HG03175 (cell line): ENCODE results near the gene NUCB1.

Experiments
- ATAC-seq: cut with Tn5 transposase; IDR thresholded peaks from one replicate; pipeline ENCODE4 v1.9.1; 2021; ENCODE audit warnings: mild to moderate bottlenecking, moderate library complexity; ENCODE audit not compliant: unreplicated experiment

NUCB1 gene

GRCh38 chr19:48933382-48933932, 33.3 kb downstream of the NUCB1 start, which contains the start of gene DHDH:
TSS of gene DHDH (plus strand) at chr19:48933699. CDS start at chr19:48933722, 23 bp downstream.
- no peak for ATAC-seq

GRCh38 chr19:48934837-48935236, 34.7 kb downstream of the NUCB1 start:
- ATAC-seq = no peak

- no peak for ATAC-seq
These were observed 35.8 kb downstream of the NUCB1 start for GRCh38 chr19:48935864-48936263.

- no peak for ATAC-seq
These were observed 38.1 kb downstream of the NUCB1 start for GRCh38 chr19:48938256-48938655.

GRCh38 chr19:48940902-48941301, 40.8 kb downstream of the NUCB1 start:
- ATAC-seq = no peak

GRCh38 chr19:48943081-48943480, 43.0 kb downstream of the NUCB1 start:
- no peak for ATAC-seq

GRCh38 chr19:48945415-48945814, 45.3 kb downstream of the NUCB1 start:
- no peak for ATAC-seq

- no peak for ATAC-seq
These were observed 45.7 kb downstream of the NUCB1 start for GRCh38 chr19:48945817-48946216.

GRCh38 chr19:48946463-48947257, 46.5 kb downstream of the NUCB1 start:
- no peak for ATAC-seq

GRCh38 chr19:48947258-48947542, 47.1 kb downstream of the NUCB1 start:
- ATAC-seq = no peak

GRCh38 chr19:48950159-48950558, 50.0 kb downstream of the NUCB1 start:
- ATAC-seq = no peak

- ATAC-seq = no peak
These were observed 50.9 kb downstream of the NUCB1 start for GRCh38 chr19:48950830-48951519.

GRCh38 chr19:48953141-48953540, 53.0 kb downstream of the NUCB1 start:
- ATAC-seq = no peak

GRCh38 chr19:48953990-48954594, 54.0 kb downstream of the NUCB1 start:
- no peak for ATAC-seq

- peak; percentile 91 for ATAC-seq
These were observed 54.6 kb downstream of the NUCB1 start, which contains the start of gene BAX for GRCh38 chr19:48954595-48955307. TSS of gene BAX (plus strand) at chr19:48954875. CDS start at chr19:48954929, 54 bp downstream.

- ATAC-seq = no peak
These were observed 55.3 kb downstream of the NUCB1 start for GRCh38 chr19:48955308-48955958.

GRCh38 chr19:48958006-48958405, 57.9 kb downstream of the NUCB1 start:
- no peak for ATAC-seq

- no peak for ATAC-seq
These were observed 59.5 kb downstream of the NUCB1 start for GRCh38 chr19:48959341-48960239.

GRCh38 chr19:48961051-48961649, 61.0 kb downstream of the NUCB1 start:
- ATAC-seq = no peak
